ENCODE data around the gene DNAH11.
"Not testable (repeated sequence)": the region's sequence is repeated elsewhere in the genome, so short reads cannot be mapped to it uniquely, and the experiment has no call there.

Gene DNAH11

DNA sequence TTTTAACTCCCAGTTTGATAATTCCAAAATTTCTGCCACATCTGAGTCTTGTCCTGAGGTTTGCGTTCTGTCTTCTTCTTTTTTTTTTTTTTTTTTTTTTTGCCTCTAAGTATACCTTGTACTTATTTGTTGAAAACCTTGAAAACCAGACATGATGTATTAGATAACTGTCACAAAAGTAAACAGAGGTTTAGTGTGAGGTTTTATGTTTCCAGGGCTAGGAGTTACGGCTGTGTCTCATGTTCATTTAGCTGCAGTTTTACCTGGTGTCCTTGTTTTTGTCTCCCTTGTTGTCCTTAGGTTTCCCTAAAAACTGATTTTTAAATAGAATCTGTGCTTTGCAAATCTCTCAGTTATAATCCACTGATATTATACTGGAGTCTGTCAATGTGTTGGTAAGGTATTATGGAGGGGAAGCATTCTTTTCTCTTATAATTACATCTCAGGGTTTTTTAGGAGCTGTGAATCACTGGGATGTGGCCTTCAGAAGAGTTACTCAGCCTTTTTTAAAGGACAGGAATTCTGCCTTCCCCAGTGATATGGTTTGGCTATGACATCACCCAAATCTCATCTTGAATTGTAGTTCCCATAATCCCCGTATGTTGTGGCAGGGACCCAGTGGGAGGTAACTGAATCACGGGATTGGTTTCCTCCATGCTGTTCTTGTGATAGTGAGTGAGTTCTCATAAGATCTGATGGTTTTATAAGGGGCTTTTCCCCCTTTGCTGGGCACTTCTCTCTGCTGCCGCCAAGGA, 307.9 kb downstream of the DNAH11 start:
- ChIA-PET POLR2A (no interaction called here), CTCF (interaction anchor here (1.2 kb wide), 1 partner anchor 11 kb away, joined by 3 read pairs; no protein-coding TSS in a partner anchor)
- H3K4me3 ChIP-seq (ENCODE audit: low read depth, low read length) = no peak overlapping the region
- no peak for DNase-seq (ENCODE audit: low read depth, low spot score)
- TF ChIP-seq, protein P1, sequence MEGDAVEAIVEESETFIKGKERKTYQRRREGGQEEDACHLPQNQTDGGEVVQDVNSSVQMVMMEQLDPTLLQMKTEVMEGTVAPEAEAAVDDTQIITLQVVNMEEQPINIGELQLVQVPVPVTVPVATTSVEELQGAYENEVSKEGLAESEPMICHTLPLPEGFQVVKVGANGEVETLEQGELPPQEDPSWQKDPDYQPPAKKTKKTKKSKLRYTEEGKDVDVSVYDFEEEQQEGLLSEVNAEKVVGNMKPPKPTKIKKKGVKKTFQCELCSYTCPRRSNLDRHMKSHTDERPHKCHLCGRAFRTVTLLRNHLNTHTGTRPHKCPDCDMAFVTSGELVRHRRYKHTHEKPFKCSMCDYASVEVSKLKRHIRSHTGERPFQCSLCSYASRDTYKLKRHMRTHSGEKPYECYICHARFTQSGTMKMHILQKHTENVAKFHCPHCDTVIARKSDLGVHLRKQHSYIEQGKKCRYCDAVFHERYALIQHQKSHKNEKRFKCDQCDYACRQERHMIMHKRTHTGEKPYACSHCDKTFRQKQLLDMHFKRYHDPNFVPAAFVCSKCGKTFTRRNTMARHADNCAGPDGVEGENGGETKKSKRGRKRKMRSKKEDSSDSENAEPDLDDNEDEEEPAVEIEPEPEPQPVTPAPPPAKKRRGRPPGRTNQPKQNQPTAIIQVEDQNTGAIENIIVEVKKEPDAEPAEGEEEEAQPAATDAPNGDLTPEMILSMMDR (IDR thresholded peaks at IDR 0.05; ENCODE audit: insufficient read depth, low read length, missing control alignments) = no peak

DNA sequence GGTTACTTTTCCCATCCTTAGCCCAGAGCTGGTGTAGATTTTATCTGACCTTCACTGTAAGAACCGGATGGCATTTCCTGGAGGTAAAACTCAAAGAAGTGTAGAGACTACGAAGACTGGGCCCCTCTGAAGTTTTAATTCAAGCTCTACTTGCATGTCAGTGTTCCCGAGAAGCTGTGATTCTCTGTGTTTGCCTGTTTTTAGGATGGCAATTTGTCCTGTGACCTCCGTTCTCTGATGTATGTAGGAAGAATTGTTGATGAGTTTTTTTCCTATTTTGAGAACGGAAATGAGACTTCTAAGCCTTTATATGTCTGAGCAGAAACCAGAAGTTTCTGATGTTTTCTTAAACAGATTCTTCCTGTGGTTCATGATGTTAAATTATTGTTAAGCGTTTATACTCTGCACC, 308.7 kb downstream of the DNAH11 start:
- DNase-seq (ENCODE audit: low read depth, low spot score) = no peak
- TF ChIP-seq, protein P1 (IDR thresholded peaks at IDR 0.05; ENCODE audit: insufficient read depth, low read length, missing control alignments) = no peak
- no peak overlapping the region for H3K4me3 ChIP-seq (ENCODE audit: low read depth, low read length)
- ChIA-PET POLR2A (no interaction called here), CTCF (no interaction called here)

- POLR2A ChIA-PET; H3K4me3 ChIP-seq (ENCODE audit: low read depth, low read length); CTCF ChIA-PET; DNase-seq (ENCODE audit: low read depth, low spot score): not testable (repeated sequence)
Observed at GRCh38 chr7:21865631-21866204, 322.9 kb downstream of the DNAH11 start.

- no peak for DNase-seq (ENCODE audit: low read depth, low spot score)
- H3K4me3 ChIP-seq (ENCODE audit: low read depth, low read length) = no peak overlapping the region
- ChIA-PET POLR2A (no interaction called here), CTCF (no interaction called here)
- TF ChIP-seq, protein P1 (IDR thresholded peaks at IDR 0.05; ENCODE audit: insufficient read depth, low read length, missing control alignments) = no peak
Observed at GRCh38 chr7:21866731-21867130, 323.9 kb downstream of the DNAH11 start.

DNA sequence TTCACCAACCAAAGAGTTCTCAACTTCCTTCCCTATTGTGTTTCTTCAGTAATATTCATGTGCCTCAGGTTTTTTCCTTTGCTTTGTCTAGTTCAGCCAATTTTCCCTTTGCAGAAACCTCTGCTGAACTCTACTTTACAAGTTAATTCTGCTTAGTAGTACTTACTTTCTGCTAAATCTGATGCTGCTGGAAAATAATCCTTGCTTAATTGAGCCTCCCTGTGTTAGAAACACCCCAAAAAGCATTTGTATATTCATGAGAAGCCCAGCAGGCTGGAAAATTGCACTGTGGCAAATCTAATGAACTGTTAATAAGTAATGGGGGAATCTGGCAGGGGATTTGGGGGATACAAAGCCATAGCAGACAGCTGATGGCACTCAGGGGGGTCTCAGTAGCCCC, 324.4 kb downstream of the DNAH11 start:
- no peak overlapping the region for H3K4me3 ChIP-seq (ENCODE audit: low read depth, low read length)
- ChIA-PET POLR2A (no interaction called here), CTCF (no interaction called here)
- DNase-seq (ENCODE audit: low read depth, low spot score) = no peak
- TF ChIP-seq, protein P1 (IDR thresholded peaks at IDR 0.05; ENCODE audit: insufficient read depth, low read length, missing control alignments) = no peak

DNA sequence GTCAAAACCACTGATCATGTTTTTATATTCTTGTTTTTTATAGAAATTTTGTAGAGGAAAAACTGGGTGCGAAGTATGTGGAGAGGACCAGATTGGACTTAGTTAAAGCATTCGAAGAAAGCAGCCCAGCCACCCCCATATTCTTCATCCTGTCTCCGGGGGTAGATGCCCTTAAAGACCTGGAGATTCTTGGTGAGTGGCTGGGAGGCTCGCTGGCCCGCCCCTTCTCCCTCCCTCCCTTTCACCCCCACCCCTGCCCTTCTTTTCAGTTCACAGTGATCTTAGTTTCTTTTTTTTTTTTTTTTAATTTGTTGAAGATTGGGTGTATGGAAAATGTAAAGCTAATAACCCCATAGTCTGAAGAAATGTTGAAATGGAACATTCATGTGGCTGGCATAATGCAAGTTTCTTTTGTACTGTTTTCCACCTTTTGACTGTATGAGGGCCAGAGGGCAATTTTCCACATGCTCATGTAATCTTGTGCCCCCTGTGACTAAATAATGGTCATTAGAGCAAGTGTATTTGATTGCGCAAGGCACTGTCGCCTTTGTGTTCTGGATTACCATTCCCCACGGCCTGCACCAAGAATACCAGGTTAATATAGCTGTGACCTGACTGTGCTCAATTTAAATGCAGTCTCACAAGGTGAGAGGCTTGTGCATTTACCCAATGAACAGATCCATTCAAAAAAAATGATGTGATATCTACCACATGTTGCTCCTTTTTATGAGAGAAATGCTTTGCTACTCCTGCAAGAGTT, 325.2 kb downstream of the DNAH11 start:
- no peak for DNase-seq (ENCODE audit: low read depth, low spot score)
- CTCF ChIA-PET = no interaction called here
- POLR2A ChIA-PET = no interaction called here
- H3K4me3 ChIP-seq (ENCODE audit: low read depth, low read length) = no peak overlapping the region
- TF ChIP-seq, protein P1 (IDR thresholded peaks at IDR 0.05; ENCODE audit: insufficient read depth, low read length, missing control alignments) = no peak
